Activated CD8-positive, alpha-beta memory T cell treated with anti-CD3 and anti-CD28 coated beads, Interleukin-2, amount 50 U/mL, for 24 hours (primary cell): ENCODE results near the gene RPL10A.
"Not testable (repeated sequence)": the region's sequence is repeated elsewhere in the genome, so short reads cannot be mapped to it uniquely, and the experiment has no call there.

Source experiments
- DNase-seq: peaks from one replicate; pipeline ENCODE4 v3.0.0-alpha.2; 2020; ENCODE audit errors: extremely low read depth

The RPL10A gene

DNA sequence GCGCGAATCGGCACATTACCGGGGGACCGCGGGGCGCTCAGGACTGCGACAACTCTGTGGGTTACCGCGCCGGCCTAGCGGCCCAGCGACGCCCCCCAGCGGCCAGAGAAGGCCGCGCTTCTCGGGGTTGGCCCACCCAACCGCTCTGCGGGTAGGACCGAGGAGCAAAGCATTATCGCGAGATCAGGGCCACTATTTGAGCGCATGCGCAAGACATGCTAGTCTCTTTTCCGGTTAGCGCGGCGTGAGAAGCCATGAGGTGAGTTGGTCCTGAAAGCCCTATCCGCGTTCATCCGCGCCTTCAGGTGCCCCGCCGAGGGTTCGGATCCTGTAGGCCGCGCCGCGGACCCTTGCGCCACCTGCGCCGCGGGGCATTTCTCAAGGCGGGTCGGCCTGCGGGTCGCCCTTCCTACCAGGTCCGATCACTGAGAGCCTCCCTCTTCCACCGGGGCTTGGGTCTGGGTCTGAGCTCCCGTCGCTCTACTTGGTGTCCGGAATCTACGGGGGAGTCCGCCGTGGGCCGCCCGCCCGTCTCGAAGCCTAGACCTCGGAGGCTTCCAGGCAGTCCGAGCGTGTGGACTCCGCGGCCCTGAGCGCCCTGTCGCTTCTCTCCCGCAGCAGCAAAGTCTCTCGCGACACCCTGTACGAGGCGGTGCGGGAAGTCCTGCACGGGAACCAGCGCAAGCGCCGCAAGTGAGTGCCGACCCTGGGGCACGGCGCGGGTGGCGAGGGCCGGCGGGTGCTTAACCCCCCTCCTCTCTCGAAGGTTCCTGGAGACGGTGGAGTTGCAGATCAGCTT lies at the start of gene RPL10A:
Gene RPL10A (plus strand): TSS at position 221 of the 799 bp plus-strand sequence. CDS start 34 bp downstream, at position 255.
- peak; percentile 89 for DNase-seq

DNA sequence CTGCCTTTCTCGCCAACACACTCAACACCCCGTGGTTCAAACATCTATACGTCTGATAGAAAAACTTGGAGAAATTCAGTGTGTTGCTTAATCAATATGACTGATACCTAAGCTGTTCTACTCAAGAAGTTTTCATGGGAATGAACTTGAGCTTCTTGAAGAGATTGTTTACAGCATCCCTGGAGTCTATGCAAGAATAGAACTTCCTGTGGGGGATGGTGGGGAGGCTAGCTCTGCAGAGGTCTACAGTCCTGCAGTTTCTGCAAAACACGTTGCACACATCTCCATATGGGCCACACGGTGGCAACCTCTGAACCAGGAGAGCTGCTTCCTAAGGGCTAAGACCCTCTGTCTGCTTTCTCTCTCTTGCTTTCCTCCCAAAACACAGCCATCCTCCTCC lies 48.8 kb upstream of the RPL10A start:
- DNase-seq, result no peak

DNA sequence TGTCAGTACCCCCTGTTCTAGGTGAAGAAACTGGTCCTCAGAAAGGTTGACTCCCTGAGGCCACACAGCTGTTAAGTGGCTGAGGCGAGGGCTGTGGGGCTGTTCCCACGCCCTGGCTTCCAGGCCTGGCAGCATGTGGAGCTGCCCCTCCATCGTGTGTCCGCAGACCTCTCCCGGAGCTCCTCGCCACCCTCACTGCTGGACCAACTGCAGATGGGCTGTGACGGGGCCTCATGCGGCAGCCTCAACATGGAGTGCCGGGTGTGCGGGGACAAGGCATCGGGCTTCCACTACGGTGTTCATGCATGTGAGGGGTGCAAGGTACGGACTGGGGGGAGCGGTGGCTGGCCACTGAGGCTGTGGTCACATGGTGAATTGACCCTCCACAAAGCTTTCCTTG lies 48.2 kb upstream of the RPL10A start:
- DNase-seq, result no peak

DNA sequence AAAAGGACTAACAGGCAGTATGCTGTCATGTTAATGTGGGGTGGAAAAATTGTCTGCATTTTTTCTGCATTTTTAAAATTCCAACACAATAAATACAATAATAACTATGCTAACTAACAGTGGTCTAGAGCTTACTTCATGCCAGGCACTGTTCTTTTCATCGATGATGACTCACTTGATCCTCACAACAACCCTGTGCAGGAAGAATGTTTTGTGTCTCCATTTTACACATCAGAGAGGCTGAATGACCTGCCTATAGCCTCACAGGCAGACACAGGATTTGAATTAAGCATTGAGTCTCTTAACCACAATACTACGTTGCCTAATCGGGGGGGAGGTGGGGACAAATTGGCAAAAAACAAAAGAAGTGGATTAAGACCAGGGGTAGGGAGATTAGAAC lies 42.9 kb upstream of the RPL10A start:
- DNase-seq, result no peak

DNA sequence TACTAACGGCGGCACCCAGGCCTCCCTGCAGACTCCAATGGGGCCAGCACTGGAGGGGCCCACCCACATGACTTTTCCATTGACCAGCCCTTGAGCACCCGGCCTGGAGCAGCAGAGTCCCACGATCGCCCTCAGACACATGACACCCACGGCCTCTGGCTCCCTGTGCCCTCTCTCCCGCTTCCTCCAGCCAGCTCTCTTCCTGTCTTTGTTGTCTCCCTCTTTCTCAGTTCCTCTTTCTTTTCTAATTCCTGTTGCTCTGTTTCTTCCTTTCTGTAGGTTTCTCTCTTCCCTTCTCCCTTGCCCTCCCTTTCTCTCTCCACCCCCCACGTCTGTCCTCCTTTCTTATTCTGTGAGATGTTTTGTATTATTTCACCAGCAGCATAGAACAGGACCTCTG lies 42.1 kb upstream of the RPL10A start:
- no peak for DNase-seq

DNA sequence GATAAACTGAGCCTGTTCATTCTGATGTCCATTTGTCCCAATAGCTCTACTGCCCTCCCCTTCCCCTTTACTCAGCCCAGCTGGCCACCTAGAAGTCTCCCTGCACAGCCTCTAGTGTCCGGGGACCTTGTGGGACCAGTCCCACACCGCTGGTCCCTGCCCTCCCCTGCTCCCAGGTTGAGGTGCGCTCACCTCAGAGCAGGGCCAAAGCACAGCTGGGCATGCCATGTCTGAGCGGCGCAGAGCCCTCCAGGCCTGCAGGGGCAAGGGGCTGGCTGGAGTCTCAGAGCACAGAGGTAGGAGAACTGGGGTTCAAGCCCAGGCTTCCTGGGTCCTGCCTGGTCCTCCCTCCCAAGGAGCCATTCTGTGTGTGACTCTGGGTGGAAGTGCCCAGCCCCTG lies 40.8 kb upstream of the RPL10A start:
- DNase-seq, result no peak

DNA sequence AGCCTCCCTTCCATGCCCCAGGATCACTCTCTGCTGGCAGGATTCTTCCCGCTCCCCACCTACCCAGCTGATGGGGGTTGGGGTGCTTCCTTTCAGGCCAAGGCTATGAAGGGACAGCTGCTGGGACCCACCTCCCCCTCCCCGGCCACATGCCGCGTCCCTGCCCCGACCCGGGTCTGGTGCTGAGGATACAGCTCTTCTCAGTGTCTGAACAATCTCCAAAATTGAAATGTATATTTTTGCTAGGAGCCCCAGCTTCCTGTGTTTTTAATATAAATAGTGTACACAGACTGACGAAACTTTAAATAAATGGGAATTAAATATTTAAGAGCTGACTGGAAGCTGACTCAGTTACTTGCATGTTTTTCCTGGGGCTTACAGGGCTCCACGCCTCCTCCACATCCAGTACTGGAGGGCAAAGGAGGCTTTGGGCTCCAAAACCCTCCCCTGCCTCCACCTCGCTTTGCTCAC lies 40.3 kb upstream of the RPL10A start:
- DNase-seq, result no peak

DNA sequence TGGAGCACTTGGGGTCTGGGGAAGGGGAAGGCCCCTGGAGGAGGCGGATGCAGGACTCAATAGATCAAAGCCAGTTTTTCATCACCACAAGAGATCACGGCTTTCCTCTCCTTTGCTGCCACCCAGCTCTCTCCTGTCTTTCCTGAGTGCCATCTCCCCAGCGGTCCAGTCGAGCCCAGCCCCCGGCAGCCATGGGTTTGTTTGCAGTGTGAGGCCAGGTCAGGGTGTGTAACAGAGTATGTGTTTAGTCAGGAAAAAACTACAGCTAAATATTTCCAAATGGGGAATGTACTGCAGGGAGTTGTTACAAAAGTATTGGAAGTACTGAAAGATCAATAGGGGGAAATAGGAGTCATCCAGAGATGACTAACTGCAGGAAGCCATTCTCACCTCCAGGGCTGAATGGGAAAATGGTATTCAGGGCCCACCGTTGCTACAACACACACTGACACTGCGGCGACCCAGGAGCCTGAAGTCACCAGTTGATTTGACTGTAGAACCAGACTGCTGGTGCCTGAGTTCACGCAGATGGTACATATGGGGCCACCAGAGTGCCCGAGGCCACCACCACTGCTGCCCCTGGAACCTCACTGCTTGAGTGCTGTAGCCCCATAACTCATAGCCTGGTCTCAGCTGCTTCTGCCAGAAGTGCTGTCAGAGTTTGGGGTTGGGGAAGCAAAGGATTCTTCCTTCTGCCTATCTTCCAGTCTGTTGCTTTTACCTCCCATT lies 39.6 kb upstream of the RPL10A start:
- no peak for DNase-seq

DNA sequence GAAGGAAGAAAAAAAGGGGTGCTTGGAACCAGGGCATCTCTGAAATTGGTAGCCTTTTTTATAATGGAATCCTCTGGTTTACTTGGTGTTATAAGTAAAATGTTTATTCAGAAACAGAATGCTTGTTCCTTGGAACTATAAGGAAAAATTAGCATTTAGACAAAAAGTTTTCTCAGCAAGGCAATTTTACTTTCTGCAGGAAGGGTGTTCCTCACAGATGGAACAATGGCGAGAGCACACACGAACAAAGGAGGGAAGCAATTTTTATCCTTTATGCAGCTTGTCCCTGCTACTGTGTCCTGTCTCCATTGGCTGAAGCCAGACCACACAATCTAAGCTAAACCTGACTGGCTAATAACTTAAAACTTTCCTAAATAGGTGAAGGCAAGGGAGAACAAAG lies 38.7 kb upstream of the RPL10A start:
- DNase-seq, result no peak

DNA sequence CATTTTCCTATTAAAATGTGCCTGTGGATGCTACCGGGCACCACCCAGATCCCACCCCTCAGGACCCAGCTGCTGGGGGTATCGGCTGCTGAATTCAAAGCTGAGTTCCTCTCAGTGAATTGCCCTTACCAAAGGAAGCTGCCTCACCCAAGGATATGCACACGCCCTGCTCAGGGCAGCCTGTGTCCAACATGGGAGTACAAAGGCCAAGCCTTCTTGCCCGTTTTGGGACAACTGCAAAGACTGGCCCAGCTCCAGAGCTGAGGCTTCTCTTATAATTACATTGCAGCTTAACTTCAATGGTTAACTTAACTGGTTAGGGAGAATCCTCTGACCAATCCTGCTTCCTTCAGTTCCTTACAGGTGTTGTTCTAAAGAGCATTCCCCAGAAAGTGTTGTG lies 35.9 kb upstream of the RPL10A start:
- DNase-seq, result no peak

DNA sequence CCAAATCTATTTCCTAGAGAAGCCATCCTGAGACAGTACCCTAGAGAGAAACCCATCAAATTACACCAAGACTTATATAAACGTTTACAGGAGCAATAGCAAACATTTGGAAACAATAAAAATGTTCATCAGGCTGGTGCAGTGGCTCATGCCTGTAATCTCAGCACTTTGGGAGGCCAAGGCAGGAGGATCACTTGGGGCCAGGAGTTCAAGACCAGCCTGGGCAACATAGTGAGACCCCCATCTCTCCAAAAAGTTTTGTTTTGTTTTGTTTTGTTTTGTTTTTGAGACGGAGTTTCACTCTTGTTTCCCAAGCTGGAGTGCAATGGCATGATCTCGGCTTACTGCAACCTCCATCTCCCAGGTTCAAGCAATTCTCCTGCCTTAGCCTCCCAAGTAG lies 35.5 kb upstream of the RPL10A start:
- not testable (repeated sequence) for DNase-seq

DNA sequence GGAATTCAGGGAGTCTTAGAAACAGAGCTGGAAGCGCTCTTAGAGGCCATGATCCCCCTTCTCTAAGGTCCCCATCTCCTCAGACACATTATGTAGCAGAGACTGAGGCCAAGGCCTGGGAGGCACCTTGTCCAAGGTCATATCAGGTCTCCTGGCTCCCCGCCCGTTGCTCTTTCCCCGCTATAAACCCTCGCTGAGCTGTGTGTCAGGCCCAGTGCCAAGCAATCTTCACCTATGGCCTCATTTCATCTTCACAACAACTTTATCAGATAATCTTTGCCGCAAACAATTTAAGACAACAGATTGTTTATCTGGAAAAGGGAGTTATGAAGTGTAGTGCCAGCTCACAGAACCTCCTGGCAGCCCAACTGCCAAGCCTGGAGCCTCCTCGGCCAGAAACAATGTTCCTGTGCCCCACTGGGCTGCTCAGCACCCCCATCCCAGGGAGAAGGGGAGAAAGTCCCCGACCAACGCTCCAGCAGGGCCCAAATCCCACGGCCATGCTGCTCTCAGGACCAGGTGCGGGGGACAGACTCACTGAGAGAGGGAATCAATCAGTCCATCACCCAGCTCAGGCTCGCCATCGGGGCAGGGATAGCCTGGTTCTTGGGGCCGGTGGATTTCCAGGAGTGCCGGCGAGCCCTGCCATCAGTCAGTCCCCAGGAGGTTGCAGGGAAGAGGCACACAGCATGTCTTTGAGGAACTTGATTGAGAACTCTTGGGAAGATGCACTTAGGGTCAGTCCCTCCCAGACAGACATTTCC lies 32.9 kb upstream of the RPL10A start:
- no peak for DNase-seq

DNA sequence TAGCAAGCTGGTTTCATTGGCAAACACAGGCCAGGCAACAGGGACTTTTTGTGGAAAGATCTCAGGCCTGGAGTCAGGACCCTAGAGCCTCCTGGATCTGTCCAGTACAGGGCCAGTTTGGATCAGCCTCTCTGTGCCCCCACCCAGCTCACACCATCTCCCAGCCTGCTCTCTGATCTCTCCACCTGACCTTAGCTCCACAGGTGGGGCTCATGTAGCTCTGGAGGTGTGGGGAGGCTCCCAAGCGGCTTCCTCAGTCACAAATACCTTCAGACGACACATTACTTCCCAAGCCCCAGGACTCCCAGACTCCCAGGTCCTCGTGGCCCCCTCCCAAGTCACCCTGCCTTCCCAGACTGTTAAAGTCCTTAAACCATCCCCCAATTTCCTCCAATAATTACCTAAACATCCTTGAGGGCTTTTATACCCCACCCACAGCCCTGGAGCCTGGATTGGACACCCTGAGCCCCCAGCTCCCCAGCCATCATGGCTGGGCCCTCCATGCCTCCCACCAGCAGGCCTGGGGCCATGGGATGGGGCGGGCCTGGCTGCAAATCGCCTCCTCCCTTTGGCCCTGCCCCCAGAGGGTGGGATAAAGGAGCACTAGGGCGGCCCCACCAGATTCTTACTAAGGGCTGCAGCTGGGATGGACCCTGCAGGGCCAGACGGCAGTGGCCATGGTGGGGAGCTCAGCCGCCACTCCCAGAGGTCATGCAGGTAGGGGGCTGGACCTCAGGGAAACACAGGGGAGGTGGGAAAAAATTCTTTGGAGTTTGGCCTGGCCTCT lies 31.9 kb upstream of the RPL10A start:
- no peak for DNase-seq

DNA sequence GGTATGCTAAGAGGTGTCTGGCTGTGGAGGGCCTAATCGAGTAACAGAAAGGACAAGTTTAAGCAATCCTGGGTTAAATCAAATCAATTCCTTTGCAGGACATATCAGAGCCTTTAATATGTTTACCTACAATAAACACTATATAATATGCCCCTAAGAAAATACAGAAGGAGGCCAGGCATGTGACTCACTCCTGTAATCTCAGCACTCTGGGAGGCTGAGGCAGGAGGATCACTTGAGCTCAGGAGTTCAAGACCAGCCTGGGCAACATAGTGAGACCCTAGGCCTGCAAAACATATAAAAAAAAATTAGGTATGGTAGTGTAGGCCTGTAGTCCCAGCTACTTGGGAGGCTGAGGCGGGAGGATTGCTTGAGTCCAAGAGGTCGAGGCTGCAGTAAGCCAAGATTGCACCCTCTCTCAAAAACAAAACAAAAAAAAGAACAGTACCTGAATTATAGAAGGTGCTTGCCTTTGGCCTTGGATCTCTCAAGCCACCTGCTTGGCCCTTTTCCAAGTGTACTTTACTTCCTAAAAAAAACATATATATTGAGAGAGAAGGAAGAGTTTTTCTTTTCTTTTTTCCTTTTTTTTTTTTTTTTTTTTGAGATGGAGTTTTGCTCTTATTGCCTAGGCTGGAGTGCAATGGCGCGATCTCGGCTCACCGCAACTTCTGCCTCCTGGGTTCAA lies 29.7 kb upstream of the RPL10A start:
- DNase-seq, result not testable (repeated sequence)

DNA sequence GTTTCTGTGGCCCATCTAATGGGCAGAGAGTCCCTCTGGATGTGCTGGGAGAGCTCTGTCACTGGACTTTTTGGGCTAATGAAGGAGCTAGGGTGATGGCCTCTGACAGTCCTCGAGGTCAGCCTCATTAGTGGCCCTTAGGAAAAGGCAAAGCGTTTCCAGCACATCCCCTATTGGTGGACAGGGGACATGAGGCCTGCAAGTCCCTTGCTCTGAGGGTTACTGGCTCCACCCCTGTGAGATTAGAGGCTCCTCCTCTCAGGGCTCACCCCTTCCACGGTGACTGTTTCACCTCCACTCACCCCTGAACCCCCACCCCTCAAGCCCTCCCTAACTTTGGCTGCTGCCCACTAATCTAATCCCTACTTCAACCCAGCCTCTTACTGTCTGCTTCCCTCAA lies 28.9 kb upstream of the RPL10A start:
- no peak for DNase-seq

DNA sequence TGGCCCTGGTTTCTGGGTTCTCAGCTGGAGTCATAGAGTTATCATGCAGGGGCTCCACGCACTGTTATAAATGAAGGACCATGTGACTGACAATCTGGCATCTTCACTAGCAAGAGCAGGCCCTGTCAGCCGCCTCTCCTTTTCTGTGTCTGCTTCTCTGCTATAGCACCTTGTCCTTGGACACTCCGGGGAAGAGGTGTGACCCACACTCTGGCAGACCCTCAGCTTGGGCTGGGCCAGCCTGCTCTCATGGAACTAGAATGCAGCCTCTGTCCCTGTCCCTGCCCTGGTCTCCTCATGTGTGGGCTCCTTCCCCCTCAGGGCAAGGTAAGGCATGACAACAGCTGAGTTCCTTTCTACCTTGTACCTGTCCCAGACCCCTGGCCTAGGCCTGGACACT lies 27.0 kb upstream of the RPL10A start:
- no peak for DNase-seq

DNA sequence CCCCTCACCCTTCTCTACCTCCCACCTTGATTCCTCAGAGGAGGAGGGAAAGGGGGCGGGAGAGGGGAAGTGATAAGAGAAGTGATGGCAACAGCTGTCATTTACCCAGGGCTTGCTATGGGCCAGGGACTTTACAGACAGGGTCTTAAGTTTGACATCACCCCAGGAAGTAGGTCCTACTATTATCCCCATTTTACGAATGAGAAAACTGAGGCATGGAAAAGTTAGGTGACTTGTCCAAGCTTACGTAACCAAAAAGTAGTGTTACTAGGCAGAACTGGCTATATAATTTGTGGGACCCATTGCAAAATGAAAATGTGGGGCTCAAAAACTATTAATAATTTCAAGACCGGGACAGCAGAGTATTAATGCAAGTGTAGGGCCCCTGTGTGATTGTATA lies 26.6 kb upstream of the RPL10A start:
- no peak for DNase-seq

DNA sequence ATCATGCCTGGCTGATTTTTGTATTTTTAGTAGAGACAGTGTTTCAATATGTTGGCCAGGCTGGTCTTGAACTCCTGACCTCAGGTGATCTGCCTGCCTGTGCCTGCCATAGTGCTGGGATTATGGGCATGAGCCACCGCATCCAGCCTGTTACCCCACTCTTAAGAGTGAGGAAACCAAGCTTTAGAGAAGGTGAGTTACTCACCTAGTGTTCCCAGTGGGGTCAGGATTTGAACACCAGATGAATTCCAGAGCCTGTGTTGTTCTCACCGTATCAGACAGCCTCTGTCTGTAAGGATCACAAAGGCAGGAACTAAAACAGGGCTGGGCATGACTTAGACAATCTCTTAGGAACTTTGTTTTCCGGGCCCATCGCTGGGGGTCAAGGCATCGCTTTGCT lies 25.5 kb upstream of the RPL10A start:
- no peak for DNase-seq

DNA sequence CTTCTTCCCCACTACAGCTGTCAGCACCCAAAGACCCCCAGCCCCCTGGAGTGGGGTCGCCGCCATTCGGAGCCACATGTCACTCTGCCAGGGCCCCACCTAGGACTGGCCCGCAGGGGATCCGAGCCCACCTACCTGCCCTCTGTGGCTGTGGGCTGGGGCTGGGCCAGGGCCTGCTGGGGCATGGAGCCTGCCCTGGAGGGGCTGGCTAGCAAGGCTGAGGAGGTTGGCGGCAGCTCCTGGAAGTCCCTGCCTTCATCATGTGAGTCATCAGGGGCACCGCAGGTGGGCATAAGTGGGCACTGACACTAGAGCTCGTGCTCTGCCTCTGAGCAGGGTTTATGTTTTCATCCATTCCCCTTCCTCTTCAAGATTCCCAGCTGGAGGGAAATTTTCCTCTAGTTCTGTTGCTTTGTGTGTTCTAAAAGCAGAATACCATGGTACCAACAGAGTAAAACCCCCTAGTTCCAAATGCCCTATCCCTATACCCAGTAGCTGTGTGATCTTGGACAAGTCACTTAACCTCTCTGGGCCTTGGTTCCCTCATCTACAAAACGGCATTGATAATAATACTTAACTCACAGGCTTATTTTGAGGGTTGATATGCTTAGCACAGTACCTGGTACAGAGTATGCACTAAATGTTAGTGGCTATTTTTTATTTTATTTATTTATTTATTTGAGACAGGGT lies 24.7 kb upstream of the RPL10A start:
- DNase-seq, result no peak

DNA sequence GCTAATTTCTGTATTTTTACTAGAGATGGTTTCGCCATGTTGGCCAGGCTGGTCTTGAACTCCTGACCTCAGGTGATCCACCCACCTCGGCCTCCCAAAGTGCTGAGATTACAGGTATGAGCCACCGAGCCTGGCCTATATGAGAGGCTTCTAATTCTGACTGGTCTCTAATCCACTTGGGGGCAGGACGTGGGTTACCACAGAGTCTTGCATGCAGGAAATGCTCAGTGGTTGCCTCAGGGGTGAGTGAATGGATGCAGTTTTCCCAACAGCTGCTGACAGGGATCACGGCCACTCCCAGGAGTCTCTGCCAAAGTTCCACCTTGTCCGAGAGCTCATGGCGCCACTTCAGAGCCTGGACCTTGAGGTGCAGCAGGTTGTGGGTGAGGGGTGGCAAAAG lies 22.5 kb upstream of the RPL10A start:
- DNase-seq, result no peak

DNA sequence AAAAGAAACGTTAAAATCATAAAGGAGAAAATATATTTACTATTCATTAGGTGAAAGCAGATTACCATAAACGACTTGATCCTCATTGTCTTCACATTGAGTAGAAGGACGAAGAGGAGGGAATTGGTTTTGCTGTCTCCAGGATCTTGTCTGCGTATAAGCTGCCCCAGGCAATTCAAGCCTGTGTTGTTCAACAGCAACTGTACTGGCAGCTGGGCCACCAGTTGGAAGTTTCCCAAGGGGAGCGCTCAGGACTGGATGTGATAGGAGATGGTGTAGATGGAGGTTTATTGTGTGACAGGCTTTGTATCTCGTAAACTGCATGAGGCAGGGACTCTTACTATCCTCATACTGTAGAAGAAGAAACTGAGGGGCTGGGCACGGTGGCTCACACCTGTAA lies 20.0 kb upstream of the RPL10A start:
- DNase-seq, result no peak
